Gastroesophageal sphincter (tissue), 3 donors: ENCODE results near the gene STIM2.

Experiments
- CTCF ChIP-seq, 4 experiments: fragments of 200-600 bp in 2 of 4; fragments of 450-650 bp in 2 of 4; sonication (generic) in 1 of 4; IDR thresholded peaks; one replicate each; pipeline ENCODE4 v1.5.1; 2017 to 2019; ENCODE audit warnings: antibody characterized with exemption in 4 of 4, mild to moderate bottlenecking in 2 of 4, moderate library complexity in 2 of 4
- EP300 ChIP-seq: sonication (generic); formaldehyde crosslinking; IDR thresholded peaks from one replicate; pipeline ENCODE4 v1.6.1; 2017; ENCODE audit warnings: antibody characterized with exemption, mild to moderate bottlenecking

GRCh38 chr4:26859762-26860156 is 882 bp upstream of the STIM2 start:
- TF ChIP-seq EP300 (no peak), CTCF (IDR thresholded peaks at IDR 0.05) (no peak)
